ENCODE data around the gene PKN2. TPM values are rescaled to one million over a fixed set of nuclear protein-coding genes. Genes with fewer than 3 reads are reported as not detected.
A peak's percentile ranks its signal among the peaks of the same experiment; 100 is the strongest.

Gene PKN2
- total RNA-seq, 1 donor from 2014 or later: 65.1 TPM

DNA sequence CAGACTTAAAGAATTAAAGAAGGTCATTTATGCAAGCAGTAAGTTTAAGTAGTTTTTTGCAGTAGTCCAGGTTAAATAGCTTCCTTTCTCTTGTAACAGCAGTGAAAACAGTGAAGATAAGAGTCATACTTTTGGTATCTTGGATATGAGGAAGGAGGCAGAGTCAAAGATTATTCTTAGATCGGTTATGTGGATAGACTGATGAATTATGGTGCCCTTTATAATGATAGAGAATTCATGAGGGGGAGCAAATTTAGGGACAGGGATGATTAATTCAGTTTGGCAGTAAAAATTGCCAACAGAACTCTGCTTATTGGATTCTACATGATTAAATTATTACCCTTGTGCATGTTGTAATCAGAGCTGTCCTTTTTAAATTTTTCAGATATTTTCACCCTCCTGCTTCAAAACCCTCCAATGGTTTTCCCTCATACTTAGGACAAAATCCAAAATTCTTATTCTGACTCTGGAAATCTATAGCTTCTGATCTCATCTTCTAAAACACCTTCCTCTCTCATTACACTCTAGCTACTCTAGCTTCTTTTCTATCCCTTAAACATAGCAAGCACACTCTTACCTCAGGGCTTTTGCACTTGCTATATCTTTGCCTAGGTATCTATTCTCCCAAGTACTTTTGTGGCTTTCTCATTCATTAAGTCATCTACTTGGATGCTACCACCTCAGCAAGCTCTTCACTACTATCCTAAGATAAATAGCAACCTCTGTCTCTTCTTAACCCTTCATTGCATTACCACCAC lies 79.8 kb downstream of the PKN2 start:
- Mint-ChIP-seq H3K4me1 (peaks cover 12% of the 10 kb centered on the region), H3K27me3 (ENCODE audit: low read depth) (no peaks in the 10 kb centered on the region), H3K27ac (peak overlapping the region; percentile 73), H3K36me3 (peaks cover 21% of the 10 kb centered on the region), H3K4me3 (no peak overlapping the region), H3K9me3 (no peaks in the 10 kb centered on the region)
- no peak for DNase-seq (ENCODE audit: low spot score in 2 of 2, unreplicated experiment in 2 of 2)
- no peak for TF ChIP-seq CTCF (IDR thresholded peaks at IDR 0.05; ENCODE audit: unreplicated experiment)

DNA sequence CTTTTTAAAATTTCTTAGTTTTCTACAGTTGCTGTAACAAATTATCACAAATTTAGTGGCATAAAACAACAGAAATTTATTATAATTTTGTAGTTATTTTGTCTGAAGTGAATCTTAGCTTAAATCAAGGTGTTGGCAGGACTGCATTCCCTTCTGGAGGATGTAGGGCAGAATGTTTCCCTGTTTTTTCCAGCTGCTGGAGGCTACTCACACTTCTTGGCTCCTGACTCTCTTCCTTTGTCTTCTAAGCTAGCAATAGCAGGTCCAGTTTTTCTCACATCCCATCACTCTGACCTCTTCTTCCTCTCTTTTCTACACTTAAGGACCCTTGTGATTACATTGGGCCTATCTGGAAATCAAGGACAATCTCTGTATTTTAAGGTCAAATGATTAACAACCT lies 84.1 kb downstream of the PKN2 start:
- Mint-ChIP-seq H3K4me1 (peaks cover 6% of the 10 kb centered on the region), H3K27me3 (ENCODE audit: low read depth) (no peaks in the 10 kb centered on the region), H3K4me3 (no peak overlapping the region), H3K27ac (peak overlapping the region; percentile 45), H3K9me3 (no peaks in the 10 kb centered on the region), H3K36me3 (peaks cover 28% of the 10 kb centered on the region)
- no peak for DNase-seq (ENCODE audit: low spot score in 2 of 2, unreplicated experiment in 2 of 2)
- TF ChIP-seq CTCF (IDR thresholded peaks at IDR 0.05; ENCODE audit: unreplicated experiment): no peak

DNA sequence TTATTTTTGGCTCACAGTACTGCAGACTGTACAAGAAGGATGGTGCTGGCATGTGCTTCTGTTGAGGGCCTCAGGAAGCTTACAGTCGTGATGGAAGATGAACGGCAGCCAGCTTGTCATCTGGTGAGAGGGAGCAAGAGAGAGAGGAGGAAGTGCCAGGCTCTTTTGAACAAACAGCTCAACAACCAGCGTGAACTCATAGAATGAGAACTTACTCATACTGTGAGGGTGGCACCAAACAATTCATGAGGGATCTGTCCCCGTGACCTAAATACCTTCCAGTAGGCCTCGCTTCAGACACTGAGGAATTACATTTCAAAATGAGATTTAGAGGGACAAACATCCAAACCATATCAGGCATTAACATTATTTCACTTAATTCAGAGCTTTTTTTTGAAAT lies 84.7 kb downstream of the PKN2 start:
- no peak for TF ChIP-seq CTCF (IDR thresholded peaks at IDR 0.05; ENCODE audit: unreplicated experiment)
- Mint-ChIP-seq H3K4me3 (no peak overlapping the region), H3K9me3 (no peaks in the 10 kb centered on the region), H3K4me1 (peaks cover 5% of the 10 kb centered on the region), H3K27ac (no peak overlapping the region), H3K36me3 (peaks cover 31% of the 10 kb centered on the region), H3K27me3 (ENCODE audit: low read depth) (no peaks in the 10 kb centered on the region)
- DNase-seq (ENCODE audit: low spot score in 2 of 2, unreplicated experiment in 2 of 2): no peak

GRCh38 chr1:88773540-88774150 lies 89.6 kb downstream of the PKN2 start:
- Mint-ChIP-seq H3K27ac (peak overlapping the region; percentile 55), H3K36me3 (peaks cover 65% of the 10 kb centered on the region), H3K27me3 (ENCODE audit: low read depth) (no peaks in the 10 kb centered on the region), H3K4me3 (no peak overlapping the region), H3K4me1 (peaks cover 5% of the 10 kb centered on the region), H3K9me3 (peaks cover 4% of the 10 kb centered on the region)
- no peak for TF ChIP-seq CTCF (IDR thresholded peaks at IDR 0.05; ENCODE audit: unreplicated experiment)
- no peak for DNase-seq (ENCODE audit: low spot score in 2 of 2, unreplicated experiment in 2 of 2)

GRCh38 chr1:88774151-88774556 lies 90.1 kb downstream of the PKN2 start:
- no peak for TF ChIP-seq CTCF (IDR thresholded peaks at IDR 0.05; ENCODE audit: unreplicated experiment)
- no peak overlapping the region for H3K4me3 Mint-ChIP-seq
- peaks cover 5% of the 10 kb centered on the region for H3K4me1 Mint-ChIP-seq
- H3K27ac Mint-ChIP-seq: peak overlapping the region; percentile 55
- DNase-seq (ENCODE audit: low spot score in 2 of 2, unreplicated experiment in 2 of 2): no peak
- H3K9me3 Mint-ChIP-seq: peaks cover 4% of the 10 kb centered on the region
- no peaks in the 10 kb centered on the region for H3K27me3 Mint-ChIP-seq (ENCODE audit: low read depth)
- H3K36me3 Mint-ChIP-seq: peaks cover 62% of the 10 kb centered on the region
